Spleen (tissue), 7 donors: Measurements from ENCODE around the gene TXNDC2.

Experiments used
- CTCF ChIP-seq, 11 experiments: fragments of 200-600 bp in 7 of 11; fragments of 450-650 bp in 4 of 11; sonication (generic) in 4 of 11; IDR thresholded peaks in 8 of 11; conservative IDR thresholded peaks in 3 of 11; 1 replicate in 7 of 11; 2 replicates in 4 of 11; pipeline versions ENCODE4 v1.4.0 to v1.8.0; 2016 to 2021; ENCODE audit warnings: antibody characterized with exemption in 11 of 11, inconsistent platforms in 4 of 11, mild to moderate bottlenecking in 1 of 11
- POLR2A ChIP-seq, 3 donors: fragments of 450-650 bp; IDR thresholded peaks; one replicate each; pipeline ENCODE4 v1.5.1; 2017; ENCODE audit warnings: antibody characterized with exemption in 3 of 3, mild to moderate bottlenecking in 1 of 3
- POLR2AphosphoS5 ChIP-seq, 3 donors: sonication (generic); formaldehyde crosslinking; IDR thresholded peaks; one replicate each; pipeline ENCODE4 v1.5.1; 2017; ENCODE audit warnings: antibody characterized with exemption in 3 of 3
- donor health status: DM: no; HTN: no; CAD: no; lungs with moderate emphysema.
- donor health status: DM: no; HTN: no; CAD: no.
- donor health status: DM: no; HTN: no; CAD: no.

GRCh38 chr18:9842448-9842847 is 43.3 kb upstream of the TXNDC2 start:
- no peak for TF ChIP-seq POLR2A (IDR thresholded peaks at IDR 0.05)
- TF ChIP-seq CTCF (IDR thresholded peaks at IDR 0.05 in 8 of 11, conservative IDR thresholded peaks at IDR 0.05 in 3 of 11): no peak
- TF ChIP-seq POLR2AphosphoS5 (IDR thresholded peaks at IDR 0.05): no peak
